Lower leg skin (tissue), 4 donors: ENCODE results near the gene NDUFA3. TPM values are rescaled to one million over a fixed set of nuclear protein-coding genes. Genes with fewer than 3 reads are reported as not detected.

Experiments
- DNase-seq, 2 donors: peaks; one replicate each; pipeline ENCODE4 v3.0.0-alpha.2; 2019; ENCODE audit warnings: low spot score in 2 of 2
- H3K4me3 ChIP-seq: fragments of 200-600 bp; sonication (generic); 2 replicates; pipeline ENCODE4 v1.5.1; 2017; ENCODE audit warnings: mild to moderate bottlenecking, low read depth; ENCODE audit not compliant: poor library complexity, severe bottlenecking
- POLR2A ChIP-seq, 2 donors: fragments of 450-650 bp; IDR thresholded peaks; one replicate each; pipeline ENCODE4 v1.6.1; 2016 to 2017; ENCODE audit warnings: antibody characterized with exemption in 2 of 2, mild to moderate bottlenecking in 1 of 2, moderate library complexity in 1 of 2
- WGBS, 2 donors: methylation state at CpG; one replicate each; pipeline ENCODE4 v1.1.5; 2018; 5-methylcytosine and 5-hydroxymethylcytosine counted together
- intact Hi-C: fragments of 100-400 bp; cut with DNase I; formaldehyde crosslinking; loops from one replicate; pipeline ENCODE4 v1.15.0; 2023; ENCODE audit warnings: low total_unique reads
- total RNA-seq, 4 donors: library from RNA; depleted of rRNA; stranded (reverse); fragments of >200 nt; gene quantifications; one replicate each; pipeline ENCODE4 v1.1.0, GENCODE V29; 2016
- TF ChIP-seq, protein P1 (sequence below), 3 donors: fragments of 450-650 bp; IDR thresholded peaks; one replicate each; pipeline ENCODE4 v1.5.1; 2016; ENCODE audit warnings: antibody characterized with exemption in 3 of 3, mild to moderate bottlenecking in 3 of 3, moderate library complexity in 2 of 3

Gene NDUFA3
- total RNA-seq, 4 donors from 2014 or later, result 2.7 to 39.4 (median 30.2) TPM

DNA sequence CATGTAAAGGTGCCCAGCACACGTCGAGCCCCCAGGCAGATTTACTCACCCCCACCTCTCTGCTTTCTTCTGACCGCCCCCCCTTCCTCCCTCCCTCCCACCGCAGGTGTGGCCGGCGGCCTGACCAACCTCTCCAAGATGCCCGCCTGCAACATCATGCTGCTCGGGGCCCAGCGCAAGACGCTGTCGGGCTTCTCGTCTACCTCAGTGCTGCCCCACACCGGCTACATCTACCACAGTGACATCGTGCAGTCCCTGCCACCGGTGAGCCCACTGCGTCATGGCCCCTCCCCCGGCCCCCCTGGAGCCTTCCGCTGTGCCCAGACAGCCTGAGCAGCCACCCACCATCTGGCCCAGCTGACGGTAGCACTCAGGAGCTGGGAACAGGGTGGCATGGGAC lies 21.7 kb downstream of the NDUFA3 start:
- TF ChIP-seq, protein P1, sequence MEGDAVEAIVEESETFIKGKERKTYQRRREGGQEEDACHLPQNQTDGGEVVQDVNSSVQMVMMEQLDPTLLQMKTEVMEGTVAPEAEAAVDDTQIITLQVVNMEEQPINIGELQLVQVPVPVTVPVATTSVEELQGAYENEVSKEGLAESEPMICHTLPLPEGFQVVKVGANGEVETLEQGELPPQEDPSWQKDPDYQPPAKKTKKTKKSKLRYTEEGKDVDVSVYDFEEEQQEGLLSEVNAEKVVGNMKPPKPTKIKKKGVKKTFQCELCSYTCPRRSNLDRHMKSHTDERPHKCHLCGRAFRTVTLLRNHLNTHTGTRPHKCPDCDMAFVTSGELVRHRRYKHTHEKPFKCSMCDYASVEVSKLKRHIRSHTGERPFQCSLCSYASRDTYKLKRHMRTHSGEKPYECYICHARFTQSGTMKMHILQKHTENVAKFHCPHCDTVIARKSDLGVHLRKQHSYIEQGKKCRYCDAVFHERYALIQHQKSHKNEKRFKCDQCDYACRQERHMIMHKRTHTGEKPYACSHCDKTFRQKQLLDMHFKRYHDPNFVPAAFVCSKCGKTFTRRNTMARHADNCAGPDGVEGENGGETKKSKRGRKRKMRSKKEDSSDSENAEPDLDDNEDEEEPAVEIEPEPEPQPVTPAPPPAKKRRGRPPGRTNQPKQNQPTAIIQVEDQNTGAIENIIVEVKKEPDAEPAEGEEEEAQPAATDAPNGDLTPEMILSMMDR (IDR thresholded peaks at IDR 0.05), result no peak
- no peak for TF ChIP-seq POLR2A (IDR thresholded peaks at IDR 0.05)
- no peak overlapping the region for H3K4me3 ChIP-seq
- DNase-seq, result no peak
- 92 to 93% methylated on average over 18 to 19 of the region's 19 CpGs for WGBS, 2 donors
- intact Hi-C loops, result no loop called here

DNA sequence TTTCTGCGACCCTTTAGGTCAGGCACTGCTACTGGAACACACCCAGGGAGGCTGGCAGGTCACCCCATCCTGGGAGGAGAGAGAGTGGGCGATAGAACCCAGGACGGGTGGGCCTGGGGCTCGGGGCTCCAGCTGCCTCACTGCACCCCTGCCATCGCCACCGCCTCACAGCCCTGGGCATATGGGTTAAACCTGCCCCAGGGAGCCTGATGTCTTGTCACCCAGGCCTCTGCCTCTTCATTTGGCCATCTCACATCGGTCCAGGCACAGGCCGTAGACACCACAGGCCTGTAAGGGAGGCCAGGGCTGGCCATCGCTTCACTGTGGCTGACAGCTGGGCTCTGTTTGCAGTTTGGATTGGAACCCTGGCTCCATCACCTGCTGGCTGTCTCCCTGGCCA lies 23.1 kb downstream of the NDUFA3 start:
- 85 to 89% methylated on average over 5 to 9 of the region's 9 CpGs for WGBS, 2 donors
- no peak overlapping the region for H3K4me3 ChIP-seq
- no peak for DNase-seq
- TF ChIP-seq, protein P1 (IDR thresholded peaks at IDR 0.05), result no peak
- no peak for TF ChIP-seq POLR2A (IDR thresholded peaks at IDR 0.05)
- intact Hi-C loops, result no loop called here

DNA sequence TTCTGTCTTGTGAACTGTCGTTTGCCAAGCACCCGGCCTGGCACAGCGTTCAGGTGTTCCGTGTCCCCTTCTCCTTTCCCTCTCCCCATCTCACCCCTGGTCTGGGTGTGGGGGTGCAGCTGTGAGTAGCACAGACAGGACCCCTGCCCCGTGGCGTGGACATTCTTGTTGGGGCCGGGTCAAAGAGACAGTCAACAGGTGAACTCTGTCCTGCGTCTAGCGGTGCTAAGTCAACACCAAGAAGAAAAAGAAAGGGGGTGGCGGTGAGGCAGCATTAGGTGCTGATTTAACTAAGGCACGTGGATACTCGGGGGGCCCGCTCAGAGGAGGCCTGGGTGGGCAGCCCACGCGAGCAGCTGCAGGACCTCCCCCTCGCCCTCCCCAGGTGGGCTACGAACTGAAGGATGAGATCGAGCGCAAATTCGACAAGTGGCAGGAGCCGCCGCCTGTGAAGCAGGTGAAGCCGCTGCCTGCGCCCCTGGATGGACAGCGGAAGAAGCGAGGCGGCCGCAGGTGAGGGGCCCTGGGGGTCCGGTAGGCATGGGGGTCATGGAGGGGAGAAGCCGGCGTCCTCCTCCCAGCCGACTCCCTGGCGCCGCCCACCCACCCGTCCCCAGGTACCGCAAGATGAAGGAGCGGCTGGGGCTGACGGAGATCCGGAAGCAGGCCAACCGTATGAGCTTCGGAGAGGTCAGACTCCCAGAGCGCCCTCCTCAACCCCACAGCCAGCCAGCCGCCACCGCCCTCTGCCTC lies 25.2 kb downstream of the NDUFA3 start:
- no peak for DNase-seq
- no peak overlapping the region for H3K4me3 ChIP-seq
- intact Hi-C loops, result no loop called here
- 94% methylated on average over 34 to 44 of the region's 44 CpGs for WGBS, 2 donors
- no peak for TF ChIP-seq POLR2A (IDR thresholded peaks at IDR 0.05)
- TF ChIP-seq, protein P1 (IDR thresholded peaks at IDR 0.05), result no peak

DNA sequence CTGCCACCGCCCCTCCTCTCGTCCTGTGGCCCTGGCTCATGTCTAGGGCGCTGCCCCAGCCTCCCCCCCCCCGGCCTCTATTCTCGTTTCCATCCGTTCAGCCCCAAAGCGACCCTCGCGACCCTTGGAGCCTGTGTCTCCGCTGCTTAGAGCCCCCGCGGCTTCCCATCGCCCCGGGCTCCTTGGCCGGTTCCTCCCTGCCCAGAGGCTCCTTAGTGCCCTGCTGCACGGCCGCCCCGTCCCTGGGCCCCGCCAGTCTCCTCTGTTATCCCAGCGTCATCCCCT lies 25.7 kb downstream of the NDUFA3 start:
- H3K4me3 ChIP-seq, result no peak overlapping the region
- WGBS, 2 donors, result 92 to 93% methylated on average over 20 of the region's 20 CpGs
- intact Hi-C loops, result no loop called here
- DNase-seq, result no peak
- TF ChIP-seq, protein P1 (IDR thresholded peaks at IDR 0.05), result no peak
- no peak for TF ChIP-seq POLR2A (IDR thresholded peaks at IDR 0.05)

DNA sequence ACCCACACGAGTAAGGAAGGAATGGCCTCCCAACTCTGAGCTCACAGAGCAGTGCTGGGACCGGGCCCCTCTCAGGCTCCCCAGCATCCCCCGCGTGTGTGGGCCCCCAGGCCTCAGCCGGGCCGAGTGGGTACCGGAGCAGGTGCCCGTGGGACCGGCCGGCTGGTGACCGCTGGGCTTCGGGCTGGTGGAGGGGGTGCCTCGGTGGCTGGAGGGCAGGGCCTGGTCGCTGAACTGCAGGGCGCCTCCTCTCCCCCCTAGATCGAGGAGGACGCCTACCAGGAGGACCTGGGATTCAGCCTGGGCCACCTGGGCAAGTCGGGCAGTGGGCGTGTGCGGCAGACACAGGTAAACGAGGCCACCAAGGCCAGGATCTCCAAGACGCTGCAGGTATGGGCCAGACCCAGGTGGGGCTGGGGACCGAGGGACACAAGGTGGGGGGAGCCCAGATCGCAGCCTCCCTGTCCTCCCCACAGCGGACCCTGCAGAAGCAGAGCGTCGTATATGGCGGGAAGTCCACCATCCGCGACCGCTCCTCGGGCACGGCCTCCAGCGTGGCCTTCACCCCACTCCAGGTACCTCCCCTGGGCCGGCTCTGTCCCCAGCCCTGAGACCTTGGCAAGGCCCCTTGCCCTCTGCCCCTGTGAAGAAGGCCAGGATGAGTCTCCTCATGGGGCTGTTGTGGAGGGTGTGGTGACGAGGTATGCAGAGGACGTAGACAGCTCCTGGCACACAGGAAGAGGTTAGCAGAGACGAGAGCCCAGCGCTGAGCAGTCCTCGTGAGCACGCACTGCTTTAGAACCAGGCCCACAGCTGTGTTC lies 26.4 kb downstream of the NDUFA3 start:
- DNase-seq, result no peak
- 93 to 98% methylated on average over 25 to 32 of the region's 41 CpGs for WGBS, 2 donors
- intact Hi-C loops, result no loop called here

More for the DNA sequence above, 26.4 kb downstream of the NDUFA3 start:
- no peak overlapping the region for H3K4me3 ChIP-seq
- TF ChIP-seq, protein P1 (IDR thresholded peaks at IDR 0.05), result no peak
- no peak for TF ChIP-seq POLR2A (IDR thresholded peaks at IDR 0.05)
